HS-5 (cell line): ENCODE measurements around the gene LYZL6.
"Not testable (repeated sequence)": the region's sequence is repeated elsewhere in the genome, so short reads cannot be mapped to it uniquely, and the experiment has no call there.

ENCODE experiments used
- DNase-seq: peaks from one replicate; pipeline ENCODE4 v3.0.0-alpha.2; 2012; ENCODE audit warnings: low read depth

Gene LYZL6

DNA sequence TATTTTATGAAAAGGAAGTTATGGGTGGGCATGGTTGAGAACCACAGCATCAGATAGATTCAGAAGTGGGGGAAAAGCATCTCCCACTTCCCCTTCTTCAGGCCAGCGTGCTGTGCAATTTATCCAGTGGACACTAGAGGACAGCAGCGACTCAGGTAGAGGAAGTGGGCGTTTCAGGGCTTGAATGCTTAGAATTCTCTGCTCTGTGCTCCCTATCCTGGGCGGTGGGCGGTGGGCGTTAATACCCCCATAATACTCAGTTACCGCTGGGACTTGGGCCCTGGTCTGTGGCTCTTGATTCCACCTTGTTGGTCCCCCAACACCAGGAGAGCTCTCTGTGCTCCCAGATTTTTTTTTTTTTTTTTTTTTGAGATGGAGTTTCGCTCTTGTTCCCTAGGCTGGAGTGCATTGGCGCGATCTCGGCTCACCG is 3.7 kb upstream of the LYZL6 start:
- no peak for DNase-seq

DNA sequence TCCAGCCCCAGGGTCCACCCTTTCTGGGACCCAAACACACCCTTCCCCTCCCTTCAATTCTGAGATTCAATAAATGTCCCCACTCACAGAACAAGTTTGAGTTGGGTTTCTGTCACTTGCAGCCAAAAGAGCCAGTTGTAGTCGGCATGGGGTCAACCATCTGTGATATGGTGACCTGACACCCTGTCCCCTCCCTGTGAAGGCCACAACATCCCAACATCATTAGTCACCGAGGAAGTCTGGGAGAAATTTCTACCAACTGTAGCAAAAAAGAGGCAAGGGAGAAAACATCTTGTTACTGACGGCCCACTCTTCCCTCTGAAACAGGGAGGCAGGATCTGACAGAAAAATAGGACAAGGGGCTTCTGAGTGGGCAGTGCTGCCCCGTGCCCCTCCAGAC is 638 bp upstream of the LYZL6 start:
- DNase-seq = no peak

DNA sequence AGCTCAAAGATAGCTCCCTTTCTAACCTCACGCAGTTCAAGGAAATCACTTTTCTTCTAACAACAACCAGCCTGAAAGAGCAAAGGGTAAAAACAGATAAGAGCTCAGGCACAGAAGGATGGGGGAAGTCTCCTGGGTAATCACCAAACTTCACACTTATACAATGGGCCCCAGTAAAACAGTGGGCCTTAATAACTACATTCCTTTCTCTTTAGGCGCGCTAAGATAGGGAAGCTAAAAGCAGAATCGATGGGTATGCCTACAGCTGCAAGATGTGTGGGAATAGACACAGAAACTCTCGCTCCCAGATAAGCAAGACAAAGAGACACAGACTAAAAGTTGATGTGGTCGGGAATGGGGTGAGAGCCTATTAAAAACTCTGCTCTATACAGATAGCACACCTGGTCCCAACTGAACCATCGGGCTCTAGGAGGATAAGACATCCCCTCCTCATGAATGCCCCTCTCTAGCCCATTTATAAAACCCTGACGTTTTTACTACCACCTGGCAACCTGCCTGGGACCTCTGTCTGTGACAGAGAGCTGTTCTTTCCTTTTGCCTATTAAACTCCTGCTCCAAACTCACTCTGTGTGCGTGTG is 826 bp downstream of the LYZL6 start:
- no peak for DNase-seq

DNA sequence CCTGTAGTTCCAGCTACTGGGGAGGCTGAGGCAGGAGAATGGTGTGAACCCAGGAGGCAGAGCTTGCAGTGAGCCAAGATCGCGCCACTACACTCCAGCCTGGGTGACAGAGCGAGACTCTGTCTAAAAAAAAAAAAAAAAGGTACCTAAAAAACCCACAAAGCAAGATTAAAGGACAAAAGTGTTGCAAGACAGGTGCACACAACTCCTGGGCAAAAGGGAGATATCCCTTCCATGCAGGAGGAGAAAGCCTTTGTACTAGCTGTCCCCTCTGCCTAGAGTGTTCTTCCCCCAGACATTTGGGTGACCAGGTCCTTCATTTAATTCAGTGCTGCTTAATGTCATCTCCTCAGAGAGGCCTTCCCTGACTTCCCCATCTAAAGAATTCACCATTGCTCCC is 5.0 kb downstream of the LYZL6 start:
- DNase-seq = not testable (repeated sequence)

DNA sequence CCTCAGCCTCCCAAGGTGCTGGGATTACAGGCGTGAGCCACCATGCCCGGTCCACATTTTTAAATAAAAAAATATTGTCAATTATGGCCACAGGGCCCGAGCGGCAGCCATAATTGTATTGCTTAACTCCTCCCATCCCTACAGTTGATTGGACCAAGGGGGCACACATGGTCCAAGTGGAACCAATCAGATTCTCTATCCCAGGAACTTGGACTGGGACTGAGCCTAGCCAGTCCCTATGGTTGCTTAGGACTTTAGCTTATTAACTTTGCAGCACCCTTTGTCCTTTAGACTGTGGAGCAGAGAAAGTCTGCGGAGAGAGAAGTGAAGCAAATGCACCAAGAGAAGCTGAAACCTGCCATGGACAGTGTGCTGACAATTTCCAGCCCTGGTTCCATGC is 7.5 kb downstream of the LYZL6 start:
- no peak for DNase-seq

DNA sequence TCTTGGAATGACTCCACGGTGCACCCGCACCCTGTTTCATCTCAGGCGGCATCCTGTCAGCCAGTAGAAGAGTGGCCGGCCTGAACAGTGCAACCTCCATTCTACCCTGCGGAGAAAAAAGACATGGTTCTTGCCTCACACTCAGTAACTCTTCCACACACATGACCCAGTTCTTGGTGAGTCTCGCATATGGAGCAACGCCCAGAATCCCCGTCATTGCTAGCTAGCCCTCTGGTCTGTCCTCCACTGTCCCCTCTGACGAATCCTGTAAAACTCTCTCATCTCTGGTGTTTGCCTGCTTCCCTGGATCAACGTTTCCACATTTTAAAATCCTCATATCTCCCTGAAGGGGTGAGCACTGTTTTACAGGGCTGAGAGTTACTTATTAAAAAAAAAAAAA is 8.8 kb downstream of the LYZL6 start:
- no peak for DNase-seq

DNA sequence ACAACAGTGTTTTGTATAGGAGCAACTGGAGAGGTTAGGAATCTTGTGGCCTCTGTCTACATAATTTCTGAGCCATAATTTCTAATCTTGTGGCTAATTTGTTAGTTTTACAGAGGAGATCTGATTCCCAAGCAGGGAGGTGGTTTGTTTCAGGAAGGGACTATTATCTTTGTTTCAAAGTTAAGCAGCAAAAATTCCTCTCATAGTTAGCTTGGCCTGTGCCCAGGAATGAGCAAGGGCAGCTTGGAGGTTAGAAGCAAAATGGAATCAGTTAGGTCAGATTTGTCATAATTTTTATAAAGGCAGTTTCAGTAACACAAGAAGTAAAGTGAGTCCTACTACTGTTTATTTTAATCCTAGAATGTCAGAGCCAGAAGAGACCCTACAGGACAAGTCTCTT is 10.9 kb downstream of the LYZL6 start:
- DNase-seq = no peak

DNA sequence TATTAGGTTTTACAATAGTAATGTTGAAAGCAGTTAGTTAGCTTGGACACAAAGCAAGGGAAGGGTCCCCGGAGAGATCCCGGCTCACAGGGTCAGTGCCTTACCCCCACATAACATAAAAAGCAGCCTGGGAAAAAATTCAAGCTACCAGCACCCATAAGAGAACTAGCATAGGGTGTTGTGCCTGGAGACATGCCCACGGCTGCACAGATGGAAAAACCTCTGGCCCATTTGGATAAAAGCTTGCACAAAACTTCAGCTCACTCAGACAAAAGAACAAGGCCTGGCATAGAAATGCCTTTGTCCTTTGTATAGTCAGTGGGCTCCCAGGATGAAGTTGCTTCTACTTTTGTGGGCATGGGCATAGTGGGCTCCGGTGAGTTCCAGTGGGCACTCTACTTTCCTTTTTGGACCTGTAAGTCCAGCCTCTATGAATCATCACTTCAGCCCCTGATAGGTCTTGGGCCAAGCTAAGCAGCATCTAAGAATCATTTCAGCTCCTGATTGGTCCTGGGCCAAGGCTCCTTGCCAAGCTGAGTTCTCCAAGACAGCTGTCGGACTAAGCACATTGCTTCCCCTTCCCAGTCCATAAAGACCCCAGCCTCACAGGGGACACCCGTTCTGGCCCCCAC is 11.6 kb downstream of the LYZL6 start:
- DNase-seq = no peak

DNA sequence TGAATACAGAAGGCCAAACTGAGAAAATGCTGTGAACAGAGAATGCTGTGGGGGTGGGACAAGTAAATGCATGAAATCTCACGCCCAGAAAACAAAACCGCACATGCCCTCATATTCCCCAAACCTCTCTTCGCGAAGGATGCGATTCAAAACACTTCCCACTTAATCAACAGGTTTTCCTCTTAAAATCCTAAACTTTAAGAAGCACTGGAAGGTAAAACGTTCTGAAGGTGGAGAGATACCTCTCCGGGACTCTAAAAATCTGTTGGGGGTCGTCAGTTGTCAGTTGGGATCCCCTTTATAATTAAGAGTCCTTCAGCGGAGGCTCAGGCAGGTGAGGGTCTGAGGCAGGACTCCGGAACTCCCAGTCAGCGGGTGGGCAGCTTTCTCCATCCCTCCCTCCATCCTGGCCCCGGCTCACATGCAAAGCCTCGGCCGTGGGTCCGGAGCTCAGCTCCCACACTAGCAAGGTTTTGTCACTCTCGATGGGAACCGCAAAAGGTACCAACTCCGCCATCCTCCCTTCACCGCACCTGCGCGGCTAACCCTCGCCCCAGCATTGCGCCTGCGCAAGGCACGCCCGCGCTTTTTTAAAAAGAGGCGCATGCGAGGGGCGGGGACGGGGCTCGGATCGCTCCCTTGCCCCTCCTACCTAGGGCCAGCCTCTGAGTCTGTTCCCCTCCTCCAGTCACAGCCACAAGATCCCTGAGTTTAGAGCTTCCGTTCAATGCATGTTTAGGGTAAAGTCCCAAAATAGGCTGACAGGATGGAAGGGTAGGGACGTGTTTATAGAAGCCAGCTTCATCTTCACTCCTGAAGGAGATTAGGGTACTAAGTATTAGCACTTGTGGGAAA is 13.1 kb downstream of the LYZL6 start, which contains the start of gene RDM1:
RDM1 (minus strand) TSS at position 563 of the 855 bp plus-strand sequence; CDS start at position 517, 46 bp downstream.
- no peak for DNase-seq

DNA sequence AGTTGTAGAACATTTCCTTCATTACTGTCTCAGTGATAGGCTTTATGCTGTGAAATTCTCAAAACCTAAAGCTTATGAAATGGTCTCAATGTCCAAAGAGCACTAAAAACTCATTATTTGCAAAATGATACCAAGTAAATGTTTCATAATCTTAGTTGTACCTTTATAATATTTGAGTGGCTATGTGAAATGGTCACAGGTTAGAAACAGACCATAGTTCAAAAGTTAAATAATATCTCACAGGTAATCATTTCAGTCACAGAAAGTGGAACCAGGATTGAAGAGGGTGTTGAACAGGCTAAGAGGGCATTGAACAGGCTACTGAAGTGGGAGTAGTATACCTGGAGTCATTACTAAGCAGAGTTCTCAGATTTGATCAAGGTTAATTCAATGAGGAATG is 15.8 kb downstream of the LYZL6 start:
- no peak for DNase-seq

DNA sequence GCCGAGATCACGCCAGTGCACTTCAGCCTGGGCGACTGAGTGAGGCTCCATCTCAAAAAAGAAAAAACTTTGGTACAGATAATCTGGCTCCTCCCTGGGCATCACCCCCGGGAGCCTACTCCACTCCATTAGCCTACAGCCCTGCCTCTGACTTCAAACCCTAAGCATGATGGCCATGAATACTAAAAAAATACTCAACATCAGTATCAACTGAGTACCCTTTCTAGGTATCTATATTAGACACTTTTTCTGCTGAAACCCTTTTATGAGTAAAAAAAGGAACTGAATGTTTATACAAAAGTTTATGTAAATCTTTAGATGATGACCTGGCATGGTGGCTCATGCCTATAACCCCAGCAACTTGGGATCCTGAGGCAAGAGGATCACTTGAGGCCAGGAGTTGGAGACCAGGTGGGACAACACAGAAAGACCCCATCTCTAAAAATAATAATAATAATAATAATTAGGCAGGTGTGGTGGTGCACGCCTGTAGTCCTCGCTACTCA is 19.9 kb downstream of the LYZL6 start:
- no peak for DNase-seq

DNA sequence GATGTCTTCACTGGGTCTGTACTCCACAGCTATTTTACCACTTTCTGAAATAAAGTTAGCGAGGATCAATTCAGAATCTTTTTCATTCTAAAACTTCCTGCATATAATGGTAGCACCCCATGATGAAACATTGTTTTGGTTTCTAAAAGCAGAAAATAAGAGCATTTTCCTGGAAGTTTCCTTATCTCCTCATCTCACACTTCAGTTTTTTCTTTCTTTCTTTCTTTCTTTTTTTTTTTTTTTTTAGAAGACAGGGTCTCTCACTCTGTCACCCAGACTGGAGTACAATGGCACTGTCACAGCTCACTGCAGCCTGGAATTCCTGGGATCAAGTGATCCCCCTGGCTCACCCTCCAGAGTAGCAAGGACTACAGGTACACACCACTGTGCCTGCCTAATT is 23.3 kb downstream of the LYZL6 start:
- no peak for DNase-seq

DNA sequence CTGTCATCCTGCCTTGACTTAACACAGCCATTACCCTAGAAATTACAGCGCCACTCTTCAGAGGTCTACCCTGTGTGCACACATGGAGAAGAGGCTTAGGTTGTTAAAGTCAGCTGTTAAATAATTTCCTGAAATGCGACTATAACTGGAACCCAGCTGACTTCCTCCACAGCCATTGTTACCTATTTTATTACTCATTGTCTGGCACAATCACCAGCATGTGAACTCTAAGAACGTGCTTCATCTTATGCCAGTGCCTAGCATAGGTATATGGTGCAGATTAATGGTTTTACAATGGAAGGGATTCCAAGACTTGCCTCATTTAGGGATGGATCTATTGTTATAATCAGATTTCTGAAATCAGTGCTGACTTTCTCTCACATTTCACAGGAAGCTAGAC is 24.8 kb downstream of the LYZL6 start:
- no peak for DNase-seq

DNA sequence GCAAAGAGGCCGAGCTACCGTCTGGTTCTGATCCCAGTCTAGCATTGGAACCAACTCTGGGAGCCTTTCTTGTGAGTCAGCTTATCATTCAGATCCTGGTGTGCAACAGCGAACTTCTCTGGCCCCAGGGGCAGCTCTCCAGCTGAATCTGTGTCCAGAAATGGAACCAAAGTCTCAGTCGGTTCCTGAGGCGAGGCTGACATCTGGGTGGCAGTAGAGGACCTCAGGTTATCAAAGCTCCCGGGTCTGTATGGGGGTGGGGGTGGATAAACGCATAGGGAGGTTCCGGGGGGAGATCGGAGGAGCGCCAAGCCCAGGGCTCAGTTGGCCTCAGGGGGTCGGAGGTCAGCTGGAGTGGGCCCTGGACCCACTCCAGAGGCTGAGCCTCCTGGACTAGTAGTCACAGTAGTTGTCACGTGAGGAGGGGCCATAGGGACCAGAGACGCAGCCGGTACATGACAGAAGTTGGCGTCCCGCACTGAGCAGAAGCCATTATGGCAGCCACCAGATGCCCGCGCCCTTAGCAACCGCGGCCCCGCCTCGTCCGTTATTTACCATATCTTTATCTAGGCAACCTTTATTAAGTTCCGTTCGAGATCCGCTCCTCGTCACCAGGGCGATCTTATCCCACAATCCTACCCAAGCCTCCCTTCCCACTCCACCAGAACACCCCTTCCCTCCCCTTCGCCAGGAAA is 25.8 kb downstream of the LYZL6 start:
- DNase-seq = no peak

DNA sequence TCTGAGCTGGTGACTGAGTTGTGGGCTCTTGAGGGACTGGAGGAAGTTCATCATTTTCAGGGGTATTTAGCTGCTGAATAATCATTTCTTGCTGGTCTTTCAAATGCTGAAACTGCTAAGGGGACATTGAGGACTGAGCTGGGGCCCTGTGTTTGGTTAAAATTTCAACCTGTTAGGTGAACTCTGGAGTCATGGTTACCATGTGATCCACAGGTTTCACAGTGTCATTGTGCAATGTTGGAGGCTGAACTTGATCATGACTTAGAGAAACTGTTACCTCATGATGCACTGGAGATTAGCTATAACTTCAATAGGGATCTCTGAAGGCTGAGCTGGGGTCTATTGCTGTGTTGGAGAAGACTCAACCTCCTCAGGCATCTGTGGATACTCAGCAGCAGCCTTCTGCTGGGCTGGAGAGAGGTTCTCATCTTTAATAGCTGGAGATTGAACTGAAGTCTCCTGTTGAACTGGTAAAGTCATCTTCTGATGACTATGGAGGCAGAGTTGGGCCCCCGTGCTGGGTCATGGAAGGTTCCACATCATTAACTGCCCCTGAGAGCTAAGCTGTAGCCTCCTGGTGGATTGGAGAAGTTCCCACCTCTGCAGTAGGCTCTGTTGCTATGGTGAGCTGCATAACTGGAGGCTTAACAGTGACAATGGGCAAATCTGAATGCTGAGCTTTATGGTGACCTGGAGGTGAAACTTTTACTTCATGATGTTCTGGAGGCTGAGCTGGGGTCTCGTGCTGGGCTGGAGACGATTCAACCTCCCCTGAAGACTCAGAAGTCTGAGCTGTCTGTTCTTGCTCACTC is 28.2 kb downstream of the LYZL6 start:
- no peak for DNase-seq

DNA sequence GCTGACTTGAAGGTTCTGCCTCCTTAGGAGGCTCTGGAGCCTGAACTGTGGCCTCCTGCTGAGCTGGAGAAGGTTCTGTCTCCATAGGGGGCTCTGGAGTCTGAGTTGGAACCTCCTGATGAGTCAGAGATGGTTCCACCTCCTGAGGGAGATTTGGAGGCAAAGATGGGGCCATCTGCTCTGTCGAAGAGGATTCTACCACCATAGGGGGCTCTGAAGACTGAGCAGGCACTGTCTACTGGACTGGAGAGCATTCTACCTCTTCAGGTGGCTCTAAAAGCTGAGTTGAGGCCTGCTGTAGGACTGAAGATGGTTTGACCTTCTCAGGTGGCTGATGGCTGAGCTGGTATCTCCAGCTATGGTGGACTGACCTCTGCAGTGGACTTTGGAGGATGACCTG is 29.2 kb downstream of the LYZL6 start:
- DNase-seq = no peak

DNA sequence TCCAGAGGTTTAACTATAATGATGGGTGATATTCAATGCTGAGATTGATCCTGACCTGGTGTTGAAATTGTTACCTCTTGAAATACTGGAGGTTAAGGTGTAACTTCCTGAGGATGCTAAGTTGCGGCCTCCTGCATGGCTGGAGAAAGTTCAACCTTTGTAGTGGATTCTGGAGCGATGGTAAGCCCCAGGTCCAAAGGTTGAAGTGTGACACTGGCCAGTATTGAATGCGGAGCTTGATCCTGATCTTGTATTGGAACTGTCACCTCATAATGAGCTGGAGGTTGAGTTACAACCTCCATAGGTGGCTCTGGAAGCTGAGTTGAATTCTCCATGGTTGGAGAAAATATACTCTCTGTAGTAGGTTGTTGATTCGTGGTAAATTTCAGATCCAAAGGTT is 29.9 kb downstream of the LYZL6 start:
- no peak for DNase-seq

DNA sequence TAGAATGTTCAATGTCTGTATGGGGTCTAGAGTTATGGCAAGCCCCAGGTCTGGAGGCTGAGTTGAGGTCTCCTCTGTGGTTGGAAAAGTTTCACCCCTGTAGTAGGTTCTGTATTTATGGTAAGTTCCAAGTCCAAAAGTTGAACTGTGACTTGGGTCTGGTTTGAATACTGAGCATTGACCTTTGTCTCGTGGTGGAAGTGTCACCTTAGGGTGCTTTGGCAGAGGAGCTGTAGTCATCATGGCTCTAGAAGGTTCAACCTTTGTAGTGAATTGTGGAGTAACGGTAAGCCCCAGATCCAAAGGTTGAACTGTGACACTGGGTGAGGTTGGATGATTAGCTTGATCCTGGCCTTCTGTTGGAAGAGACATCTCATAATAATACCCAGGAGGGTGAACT is 30.6 kb downstream of the LYZL6 start:
- no peak for DNase-seq

DNA sequence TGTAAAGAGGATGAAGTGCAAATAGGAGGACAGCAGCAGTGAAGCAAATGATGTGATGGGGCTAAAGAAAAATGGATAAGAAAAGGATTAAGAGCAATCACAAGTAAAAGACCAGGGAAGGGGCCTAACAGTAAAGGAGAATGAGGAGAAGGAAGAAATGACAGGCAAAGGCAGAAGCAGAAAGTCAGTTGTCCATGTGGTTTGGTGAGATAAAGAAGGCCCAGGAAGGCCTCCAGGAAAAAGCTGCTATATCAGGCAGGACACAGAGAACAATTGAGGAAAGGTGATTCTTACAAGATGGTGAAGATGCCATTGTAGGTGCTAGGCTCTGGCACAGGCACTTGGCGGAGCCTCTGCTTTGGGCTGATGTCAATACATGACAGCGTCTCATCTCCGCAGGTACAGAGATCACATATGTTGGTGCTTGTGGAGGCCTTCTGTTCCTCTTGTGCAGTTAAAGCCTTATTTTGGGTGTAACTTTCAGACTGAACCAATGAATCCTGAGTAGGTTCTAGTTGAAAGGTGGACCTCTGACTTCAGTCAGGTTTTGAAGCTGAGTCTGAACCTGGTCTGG is 31.1 kb downstream of the LYZL6 start:
- no peak for DNase-seq

DNA sequence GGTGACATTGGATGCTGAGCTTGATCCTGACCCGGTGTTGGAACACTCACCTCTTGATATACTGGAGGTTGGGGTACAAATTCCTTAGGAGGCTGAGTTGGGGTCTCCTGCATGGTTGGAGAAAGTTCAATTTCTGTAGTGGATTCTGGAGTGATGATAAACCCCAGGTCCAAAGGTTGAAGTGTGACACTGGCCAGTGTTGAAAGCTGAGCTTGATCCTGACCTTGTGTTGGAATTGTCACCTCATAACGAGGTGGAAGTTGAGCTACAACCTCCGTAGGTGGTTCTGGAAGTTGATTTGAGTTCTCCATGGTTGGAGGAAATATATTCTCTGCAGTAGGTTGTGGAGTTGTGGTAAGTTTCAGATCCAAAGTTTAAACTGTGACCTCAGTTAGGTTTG is 34.1 kb downstream of the LYZL6 start:
- no peak for DNase-seq

DNA sequence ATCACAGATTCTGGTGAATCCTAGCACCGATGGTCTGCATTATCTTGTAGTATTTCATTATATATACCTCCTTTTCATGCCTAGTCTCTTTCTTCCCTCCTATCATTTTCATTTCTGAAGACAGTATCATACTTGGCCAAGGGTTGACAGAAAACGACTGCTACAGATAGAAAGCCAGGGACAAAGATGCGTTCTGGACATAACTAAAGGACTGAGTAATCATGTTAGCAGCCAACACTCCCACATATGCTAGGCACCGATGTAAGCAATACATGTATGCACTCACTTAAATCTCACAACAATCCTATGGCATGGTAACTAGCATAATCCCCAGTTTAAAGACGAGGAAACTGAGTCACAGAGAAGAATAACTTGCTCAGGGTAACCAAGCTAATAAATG is 35.8 kb downstream of the LYZL6 start:
- DNase-seq = no peak
